DLD1 (cell line): ENCODE data around the gene CCDC71.

ENCODE experiments used
- in situ Hi-C: cut with HindIII; loops from 2 replicates; pipeline ENCODE4 v1.10.0; 2017; ENCODE audit warnings: low sequenced_read_pairs

CCDC71 gene

DNA sequence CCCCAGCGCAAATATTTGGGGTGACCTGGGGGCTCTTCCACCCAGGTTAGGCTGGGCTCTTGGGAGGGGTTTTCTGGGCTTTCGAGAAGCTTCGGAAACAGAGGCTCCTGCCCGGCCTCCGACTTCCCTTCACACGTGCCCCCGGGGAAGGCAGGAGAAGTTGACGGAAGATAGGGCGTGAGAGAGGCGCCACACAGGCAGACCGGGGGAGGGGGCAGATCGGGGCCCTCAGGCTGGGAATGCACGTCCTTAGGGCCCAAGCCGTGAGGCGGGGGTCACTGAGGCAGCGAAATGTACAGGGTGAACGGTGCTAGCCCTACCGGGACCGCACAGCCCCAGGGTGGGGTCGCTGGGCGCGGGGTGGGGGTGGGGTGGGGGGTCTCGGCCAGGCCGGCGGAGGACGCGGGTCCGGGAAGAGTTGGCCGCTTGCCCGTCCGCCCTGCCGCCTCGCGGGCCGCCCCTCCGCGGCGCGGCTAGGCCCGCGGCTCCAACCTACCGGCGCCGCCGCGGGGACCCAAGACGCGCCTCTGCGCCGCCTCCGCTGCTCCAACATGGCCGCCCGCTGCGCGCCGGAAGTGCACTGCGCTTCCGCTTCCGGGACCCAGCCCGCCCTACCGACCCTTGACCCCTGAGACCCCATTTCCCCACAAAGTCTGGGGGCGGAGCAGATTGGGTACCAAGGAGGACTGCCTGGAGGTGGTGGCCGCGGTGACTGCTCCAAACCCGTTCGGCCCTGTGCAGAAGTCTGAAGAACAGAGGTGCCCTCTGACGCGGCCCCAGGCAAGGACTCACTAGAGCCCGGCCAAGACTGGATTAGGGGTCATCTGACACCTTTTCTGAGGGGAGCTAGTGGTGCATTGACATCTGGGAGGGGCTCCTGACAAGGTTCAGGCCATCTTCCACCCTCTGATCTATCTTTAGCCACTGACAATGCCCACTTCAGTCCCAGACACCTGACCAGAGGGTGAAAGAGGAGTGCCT, at the start of gene CCDC71:
Gene CCDC71 (minus strand): TSS at position 561 of the 981 bp plus-strand sequence. CDS start 2,123 bp downstream, outside the sequence.
- in situ Hi-C loops, result no loop called here

DNA sequence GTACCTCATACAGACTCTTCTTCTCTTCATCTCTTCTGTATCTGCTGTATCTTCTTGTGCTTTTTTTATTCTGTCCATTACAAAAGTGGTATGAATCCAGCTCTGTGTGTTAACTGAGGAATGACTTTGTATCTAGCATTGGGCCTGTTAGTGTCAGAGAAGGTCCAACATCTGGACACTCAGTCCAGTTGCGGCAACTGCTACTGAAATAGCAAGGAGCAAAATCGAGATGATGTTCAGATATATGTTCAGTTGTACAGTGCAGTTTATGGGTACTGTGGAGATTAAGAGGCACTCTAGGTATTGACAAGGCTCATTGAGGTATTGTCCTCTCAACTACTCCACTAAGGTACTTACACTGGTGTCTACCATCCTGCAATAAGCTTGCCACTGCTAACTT, 47.9 kb upstream of the CCDC71 start:
- in situ Hi-C loops, result no loop called here

DNA sequence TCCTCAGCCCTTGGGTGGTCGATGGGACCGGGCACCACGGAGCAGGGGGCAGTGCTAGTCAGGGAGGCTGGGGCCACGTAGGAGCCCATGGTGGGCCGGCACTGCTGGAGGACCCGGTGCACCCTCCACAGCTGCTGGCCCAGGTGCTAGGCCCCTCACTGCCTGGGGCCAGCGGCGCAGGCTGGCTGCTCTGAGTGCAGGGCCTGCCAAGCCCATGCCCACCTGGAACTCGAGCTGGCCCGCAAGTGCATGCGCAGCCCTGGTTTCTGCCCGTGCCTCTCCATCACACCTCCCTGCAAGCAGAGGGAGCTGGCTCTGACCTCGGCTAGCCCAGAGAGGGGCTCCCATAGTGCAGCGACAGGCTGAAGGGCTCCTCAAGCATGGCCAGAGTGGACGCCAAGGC, 47.4 kb upstream of the CCDC71 start:
- in situ Hi-C loops, result no loop called here

DNA sequence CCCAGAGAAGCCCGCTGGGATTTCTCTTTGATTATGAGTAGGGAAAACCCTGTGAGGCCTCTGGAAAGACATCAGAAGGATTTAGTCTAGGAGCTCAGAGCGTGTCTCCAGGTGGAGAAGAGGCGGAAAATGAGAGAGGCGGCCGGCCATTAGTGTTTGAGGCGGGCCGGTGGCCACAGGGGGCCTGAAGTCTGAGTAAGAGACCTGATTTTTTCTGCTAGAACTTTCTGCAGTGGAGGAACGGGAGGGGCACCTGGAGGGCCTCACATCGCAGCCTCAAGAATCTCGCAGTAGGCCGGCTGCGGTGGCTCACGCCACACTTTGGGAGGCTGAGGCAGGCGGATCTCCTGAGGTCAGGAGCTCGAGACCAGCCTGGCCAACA, 33.8 kb upstream of the CCDC71 start:
- in situ Hi-C loops, result no loop called here

DNA sequence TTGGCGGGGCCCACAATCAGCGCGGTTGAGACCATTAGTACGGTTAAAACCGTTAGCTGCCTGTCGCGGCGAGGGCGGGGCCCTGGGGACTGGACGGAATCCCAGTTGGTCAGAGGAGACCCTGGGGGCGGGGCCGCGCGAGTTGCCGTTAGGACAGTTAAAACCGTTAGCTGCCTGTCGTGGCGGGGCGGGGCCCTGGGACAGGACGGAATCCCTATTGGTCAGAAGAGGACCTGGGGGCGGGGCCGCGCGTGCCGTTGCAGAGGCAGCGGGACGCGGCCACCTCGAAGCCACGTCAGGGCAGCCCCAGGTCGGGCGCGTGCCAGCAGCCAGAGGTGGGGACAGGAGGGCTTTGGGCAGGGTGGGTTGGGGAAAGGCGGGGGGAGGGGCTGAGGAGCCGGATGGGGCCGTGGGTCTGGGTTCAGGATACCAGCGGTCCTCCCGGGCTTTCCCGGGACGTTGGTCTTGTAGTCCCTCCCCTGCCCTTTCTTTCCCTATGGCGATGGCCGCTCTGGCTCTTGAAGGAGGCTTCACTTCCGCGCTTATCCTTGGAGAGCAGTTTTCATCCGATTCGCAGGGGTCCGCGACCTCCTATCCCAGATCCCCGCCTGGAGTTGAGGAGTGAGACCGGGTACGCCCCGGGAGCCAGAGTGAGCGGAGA, 33.2 kb upstream of the CCDC71 start:
- in situ Hi-C loops, result no loop called here

DNA sequence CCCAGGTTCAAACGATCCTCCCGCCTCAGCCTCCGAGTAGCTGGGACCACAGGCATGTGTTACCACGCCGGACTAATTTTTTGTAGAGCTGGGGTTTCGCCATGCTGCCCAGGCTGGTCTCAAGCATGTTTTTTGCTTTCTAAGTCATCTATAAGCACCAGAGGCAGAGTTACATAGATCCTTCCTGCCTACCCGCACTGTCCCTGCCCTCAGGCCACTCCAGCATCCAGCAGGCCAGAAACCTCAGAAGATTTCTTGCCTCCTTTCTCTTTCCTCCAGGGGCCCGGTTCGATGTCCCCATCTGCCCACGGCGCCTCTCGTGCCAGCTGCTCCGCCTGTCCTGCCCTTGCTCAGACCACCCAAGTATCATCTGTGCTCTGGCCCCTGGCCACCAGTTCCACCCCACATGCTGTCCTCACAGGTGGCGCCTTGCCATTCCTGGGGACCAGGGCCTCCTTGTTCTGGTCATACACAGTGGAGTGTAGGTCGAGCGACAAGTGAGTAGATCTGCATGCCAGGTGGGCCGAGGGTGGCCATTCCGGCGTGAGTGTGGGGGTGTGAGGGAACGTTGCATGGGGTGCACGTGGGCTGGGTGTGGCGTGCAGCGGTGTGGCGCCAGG, 32.6 kb upstream of the CCDC71 start:
- in situ Hi-C loops, result no loop called here

DNA sequence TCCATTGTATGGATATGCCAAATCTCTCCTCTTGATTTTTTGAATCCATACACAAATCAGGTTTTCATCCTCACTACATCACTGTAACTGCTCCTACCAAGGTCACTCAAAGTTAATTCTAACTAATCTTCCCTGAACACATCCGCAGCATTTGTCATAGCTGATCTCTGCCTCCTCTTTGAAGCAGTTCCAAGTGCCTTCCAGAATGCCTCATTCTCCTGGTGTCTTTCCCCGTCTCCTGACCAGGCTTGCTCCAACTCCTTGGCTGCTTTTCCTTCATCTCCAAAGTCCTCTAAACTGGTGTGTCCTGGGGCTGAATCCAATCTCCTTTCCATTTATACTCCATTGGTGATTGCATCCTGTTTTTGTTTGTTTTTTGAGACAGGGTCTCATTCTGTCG, 32.0 kb upstream of the CCDC71 start:
- in situ Hi-C loops, result no loop called here

DNA sequence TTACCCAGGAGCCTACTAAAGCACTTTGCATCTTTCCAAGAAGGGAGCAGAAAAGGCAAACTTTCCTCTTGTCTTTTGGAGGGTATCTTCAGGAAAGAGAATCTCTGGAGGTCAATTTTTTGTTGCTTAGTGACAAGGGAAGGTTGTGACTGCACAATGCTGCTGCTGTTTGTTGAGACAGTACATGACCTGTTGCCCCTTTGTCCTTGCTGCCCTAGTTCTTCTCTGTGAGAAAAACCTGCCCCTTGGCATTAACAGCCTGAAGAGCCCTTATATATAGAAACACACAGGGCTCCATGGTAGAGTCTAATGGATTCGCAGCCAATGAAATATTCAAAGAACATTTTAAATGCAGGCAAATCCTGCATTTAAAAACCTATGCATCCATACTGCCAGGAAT, 25.6 kb upstream of the CCDC71 start:
- in situ Hi-C loops, result no loop called here

DNA sequence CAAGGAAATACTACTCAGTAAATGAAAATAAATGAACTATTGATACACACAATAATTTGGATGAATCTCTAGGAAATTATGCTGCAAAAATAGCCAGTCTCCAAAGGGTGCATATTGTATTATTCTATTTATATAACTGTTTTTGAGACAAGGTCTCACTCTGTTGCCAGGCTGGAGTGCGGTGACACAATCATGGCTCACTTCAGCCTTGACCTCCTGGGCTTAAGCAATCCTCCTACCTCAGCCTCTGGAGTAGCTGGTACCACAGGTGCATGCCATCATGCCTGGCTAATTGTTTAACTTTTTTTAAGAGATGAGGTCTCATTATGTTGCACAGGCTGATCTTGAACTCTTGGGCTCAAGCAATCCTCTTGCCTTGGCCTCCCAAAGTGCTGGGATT, 17.7 kb upstream of the CCDC71 start:
- in situ Hi-C loops, result no loop called here

DNA sequence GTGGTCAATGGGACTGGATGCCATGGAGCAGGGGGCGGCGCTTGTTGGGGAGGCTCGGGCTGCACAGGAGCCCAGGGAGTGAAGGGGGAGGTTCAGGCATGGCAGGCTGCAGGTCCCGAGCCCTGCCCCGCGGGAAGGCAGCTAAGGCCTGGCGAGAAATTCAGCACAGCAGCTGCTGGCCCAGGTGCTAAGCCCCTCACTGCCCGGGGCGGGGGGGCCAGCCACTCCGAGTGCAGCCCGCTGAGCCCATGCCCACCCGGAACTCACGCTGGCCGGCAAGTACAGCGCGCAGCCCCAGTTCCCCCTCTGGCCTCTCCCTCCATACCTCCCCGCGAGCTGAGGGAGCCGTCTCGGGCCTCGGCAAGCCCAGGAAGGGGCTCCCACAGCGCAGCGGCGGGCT, 16.6 kb upstream of the CCDC71 start:
- in situ Hi-C loops, result no loop called here

DNA sequence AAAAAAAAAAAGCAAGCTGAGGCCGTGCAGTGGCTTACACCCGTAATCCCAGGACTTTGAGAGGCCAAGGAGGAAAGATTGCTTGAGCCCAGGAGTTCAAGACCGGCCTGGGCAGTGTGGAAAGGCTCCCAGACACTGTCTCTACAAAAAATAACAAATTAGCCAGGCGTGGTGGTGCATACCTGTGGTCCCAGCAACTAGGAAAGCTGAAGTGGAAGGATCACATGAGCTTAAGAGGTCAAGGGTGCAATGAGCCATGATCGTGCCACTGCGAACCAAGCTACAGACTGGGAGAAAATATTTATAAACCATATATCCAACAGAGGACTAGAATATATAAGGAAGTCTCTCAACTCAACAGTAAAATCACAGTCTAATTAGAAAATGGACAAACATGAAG, 15.2 kb upstream of the CCDC71 start:
- in situ Hi-C loops, result no loop called here

DNA sequence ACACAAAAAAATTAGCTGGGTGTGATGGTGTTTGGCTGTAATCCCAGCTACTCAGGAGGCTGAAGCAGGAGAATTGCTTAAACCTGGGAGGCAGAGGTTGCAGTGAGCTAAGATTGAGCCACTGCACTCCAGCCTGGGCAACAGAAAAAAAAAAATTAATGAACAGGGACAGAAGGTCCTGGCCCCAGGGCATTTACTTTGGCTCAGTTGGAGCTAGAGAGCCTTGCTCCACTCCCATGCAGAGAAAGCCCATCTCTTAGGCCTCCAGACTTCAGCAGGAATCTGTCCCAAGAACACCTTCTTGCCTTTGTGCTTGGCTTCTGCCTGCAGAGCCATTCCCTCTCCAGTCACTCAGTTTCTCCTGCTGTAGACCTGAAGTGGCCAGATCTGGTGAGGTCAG, 14.0 kb upstream of the CCDC71 start:
- in situ Hi-C loops, result no loop called here

DNA sequence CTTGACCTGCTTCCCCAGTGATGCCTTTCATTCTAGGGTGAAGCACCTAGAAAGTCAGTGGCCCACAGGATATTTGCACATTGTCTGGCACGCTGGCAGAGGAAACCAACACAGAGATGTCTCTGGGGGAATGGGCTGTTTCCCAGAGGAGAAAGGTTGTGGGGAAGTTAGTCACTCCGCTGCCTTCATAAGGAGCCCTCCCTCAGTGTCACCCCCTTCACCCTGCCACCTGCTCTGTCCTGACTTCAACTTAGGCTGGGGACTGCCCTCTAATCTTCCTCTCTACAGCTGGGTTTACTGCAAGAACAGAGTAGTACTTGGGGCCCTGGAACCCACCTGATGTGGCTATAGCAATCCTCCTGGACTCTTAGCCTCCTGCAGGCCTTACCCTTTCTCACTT, 10.9 kb upstream of the CCDC71 start:
- in situ Hi-C loops, result no loop called here

DNA sequence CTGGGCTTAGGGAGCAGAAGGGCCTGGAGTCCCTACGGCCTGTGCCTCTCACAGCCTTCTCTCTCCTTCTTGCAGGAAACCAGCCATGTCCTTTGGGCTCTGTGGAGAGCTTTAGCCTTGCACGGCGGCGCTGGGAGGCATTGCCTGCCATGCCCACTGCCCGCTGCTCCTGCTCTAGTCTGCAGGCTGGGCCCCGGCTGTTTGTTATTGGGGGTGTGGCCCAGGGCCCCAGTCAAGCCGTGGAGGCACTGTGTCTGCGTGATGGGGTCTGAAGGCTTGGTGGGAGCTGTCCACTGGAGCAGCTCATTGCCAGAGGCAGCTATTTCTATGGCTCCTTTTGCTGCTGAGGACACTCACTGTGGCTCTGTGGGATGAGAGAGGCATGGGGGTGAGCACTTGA, 9.4 kb upstream of the CCDC71 start:
- in situ Hi-C loops, result no loop called here

DNA sequence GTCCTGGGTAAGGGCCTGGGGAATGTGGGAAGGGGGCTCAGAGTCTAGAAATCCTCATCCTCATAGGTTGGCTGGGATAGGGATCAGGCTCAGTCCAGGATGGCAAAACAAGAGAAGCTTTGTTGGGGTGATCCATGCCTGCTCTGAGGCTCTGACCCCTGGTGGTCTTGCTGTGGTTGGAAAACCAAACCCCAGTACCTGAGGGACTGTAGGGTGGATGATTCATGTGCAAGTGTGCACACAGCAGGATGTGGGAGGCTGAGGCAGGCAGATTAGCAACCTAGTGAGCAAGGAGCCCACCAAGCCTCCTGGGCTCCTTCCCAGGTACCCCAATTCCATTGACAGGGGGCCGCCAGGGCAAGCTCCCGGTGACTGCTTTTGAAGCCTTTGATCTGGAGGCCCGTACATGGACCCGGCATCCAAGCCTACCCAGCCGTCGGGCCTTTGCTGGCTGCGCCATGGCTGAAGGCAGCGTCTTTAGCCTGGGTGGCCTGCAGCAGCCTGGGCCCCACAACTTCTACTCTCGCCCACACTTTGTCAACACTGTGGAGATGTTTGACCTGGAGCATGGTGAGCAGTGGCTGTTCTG, 8.4 kb upstream of the CCDC71 start:
- in situ Hi-C loops, result no loop called here

DNA sequence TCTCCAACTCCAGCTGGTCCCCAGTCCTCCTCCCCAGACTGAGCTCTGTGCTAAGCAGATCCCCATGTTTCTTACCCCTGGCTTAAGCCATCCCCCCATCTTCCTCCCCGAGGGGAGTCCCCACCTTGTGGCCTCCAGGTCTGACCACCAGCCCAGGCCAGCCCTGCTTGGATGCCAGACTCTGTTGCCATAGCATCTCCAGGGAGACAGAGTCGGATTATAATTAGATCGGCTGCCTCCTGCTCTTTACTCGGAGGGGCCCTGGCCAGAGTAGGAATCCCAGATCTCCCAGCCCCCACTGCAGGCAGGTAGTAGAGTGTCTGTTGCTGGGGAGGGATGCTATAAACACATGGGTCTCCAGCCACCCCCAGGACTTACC, 7.7 kb upstream of the CCDC71 start:
- in situ Hi-C loops, result no loop called here

DNA sequence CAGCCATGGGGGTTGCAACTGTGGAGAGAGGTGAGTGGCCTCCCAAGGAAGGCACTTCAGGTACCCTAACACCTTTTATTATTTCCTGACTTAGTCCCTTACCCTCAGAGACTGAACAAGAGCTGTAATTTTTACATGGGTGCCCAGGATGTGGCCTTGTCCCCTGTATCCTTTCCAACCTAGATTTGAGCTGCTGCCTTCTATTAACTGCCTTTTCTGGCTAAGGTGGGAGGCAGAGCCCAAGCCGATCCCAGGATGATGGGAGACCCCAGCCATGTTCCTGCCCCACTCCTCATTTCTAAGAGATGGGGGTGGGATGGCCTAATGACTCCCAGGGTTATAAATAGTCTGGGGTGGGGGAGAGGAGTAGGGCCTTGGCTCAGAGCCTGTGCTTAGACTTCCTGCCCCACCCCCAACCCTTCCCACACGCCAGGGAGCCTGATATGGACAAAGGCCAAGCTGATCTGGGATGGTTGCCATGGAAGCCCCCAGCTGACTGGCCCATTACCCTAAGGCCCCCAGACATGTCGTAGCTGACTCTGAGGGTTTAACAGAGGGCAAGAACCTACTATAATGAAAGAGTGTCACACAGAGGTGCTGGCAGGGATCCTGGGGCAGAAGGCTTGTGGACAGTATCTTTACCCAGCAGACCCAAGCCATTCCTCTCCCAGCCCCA, 7.1 kb upstream of the CCDC71 start:
- in situ Hi-C loops, result no loop called here

DNA sequence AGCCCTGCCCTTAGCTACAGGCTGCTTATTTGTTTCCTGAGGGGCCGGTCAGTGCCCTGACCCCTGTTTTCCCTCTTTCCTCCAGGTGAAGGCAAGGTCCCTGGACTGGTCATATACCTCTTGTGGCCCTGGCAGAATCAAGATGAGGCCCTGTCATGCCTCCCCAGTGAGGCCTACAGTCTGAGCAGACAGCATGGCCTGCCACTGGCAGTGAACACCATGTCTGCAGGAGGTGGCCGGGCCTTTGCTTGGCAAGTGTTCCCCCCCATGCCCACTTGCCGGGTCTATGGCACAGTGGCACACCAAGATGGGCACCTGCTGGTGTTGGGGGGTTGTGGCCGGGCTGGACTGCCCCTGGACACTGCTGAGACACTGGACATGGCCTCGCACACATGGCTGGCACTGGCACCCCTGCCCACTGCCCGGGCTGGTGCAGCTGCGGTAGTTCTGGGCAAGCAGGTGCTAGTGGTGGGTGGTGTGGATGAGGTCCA, 6.5 kb upstream of the CCDC71 start:
- in situ Hi-C loops, result no loop called here

DNA sequence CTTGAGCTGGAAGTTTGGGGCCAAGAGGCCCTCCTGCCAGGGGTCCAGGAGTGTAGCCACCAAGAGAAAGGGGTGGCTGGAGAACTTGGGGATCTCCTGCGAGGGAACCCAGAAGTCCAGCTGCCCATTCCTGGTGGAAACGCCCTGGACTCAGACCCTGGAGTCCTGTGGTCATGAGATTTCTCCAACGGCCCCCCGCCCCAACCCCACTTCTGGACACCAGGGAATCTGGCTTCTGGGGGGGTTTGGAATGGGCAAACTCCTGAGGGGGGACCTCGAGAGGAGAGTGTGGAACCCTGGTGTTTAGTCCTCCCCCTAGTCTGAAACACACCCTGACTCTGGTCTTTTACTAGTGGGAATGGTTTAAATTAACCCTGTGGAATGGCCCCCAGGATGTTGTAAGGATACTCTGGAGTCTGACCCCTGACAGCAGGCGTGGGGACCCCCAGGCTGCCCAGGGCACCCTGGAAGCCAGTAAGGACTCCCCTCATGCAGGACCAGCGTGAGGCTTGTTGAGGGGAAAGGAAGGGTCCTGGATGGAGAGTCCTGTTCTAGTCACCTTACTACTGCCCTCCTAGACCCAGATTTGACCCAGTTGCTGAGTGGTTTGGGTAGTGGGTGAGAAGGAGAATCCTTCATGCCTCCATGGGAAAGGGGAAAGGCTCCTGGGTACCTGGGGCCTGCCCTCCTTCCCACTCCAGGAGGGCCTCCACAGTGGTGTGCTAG, 5.8 kb upstream of the CCDC71 start:
- in situ Hi-C loops, result no loop called here

DNA sequence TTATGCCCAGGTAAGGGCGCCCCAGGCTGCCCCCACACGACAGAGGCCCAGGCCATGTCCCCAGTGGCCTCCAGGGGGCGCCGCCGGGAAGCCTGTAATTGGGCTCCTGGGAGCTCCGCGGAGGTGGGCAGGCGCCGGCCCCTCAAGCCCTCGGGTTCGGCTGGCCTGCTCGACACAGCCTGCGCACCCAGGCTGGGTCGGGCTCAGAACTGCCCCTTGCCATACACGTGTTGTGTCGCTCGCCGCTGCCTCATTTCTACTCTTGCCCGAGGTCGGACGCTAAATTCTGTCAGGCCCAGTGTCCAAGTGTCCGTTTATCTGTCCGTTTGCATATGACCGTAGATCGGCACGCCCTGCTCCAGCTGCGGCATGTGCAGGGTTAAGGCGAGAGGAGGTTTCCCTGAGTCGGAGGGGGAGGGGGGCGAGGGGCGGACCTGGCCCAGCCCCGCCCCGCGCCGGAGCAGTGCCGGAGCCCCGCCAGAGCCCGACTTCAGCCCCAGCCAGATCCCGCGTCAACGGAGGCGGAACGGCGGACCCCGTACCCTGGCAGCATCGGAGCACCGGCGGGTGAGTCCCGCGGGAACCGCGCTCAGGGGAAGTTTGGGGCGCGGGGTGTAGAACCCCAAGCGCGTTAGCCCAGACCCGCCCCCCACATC, 5.1 kb upstream of the CCDC71 start, which contains the start of gene KLHDC8B:
Gene KLHDC8B (plus strand): TSS at position 480 of the 656 bp plus-strand sequence. CDS start 1,172 bp downstream, outside the sequence.
- in situ Hi-C loops, result no loop called here
